Adrenal gland (tissue), 5 donors: ENCODE measurements around the gene KCNJ8.

Experiments
- CTCF ChIP-seq, 6 experiments: fragments of 450-650 bp in 4 of 6; fragments of 200-600 bp in 2 of 6; sonication (generic) in 1 of 6; IDR thresholded peaks; 1 replicate in 5 of 6; 2 replicates in 1 of 6; pipeline versions ENCODE4 v1.5.1 to v1.8.0; 2016 to 2021; ENCODE audit warnings: antibody characterized with exemption in 6 of 6, mild to moderate bottlenecking in 2 of 6, moderate library complexity in 1 of 6
- POLR2A ChIP-seq, 2 donors: fragments of 450-650 bp; IDR thresholded peaks; one replicate each; pipeline ENCODE4 v1.6.1; 2017; ENCODE audit warnings: antibody characterized with exemption in 2 of 2, mild to moderate bottlenecking in 2 of 2, moderate library complexity in 1 of 2
- donor health status: DM: no; HTN: no; CAD: no.

- TF ChIP-seq CTCF (IDR thresholded peaks at IDR 0.05) (no peak), POLR2A (IDR thresholded peaks at IDR 0.05) (peak in 1 of 2 donors; percentile 39)
These were observed 771 bp upstream of the KCNJ8 start for GRCh38 chr12:21775133-21775820.
